OCI-LY7 (cell line): ENCODE results near the gene TPRN. TPM values are rescaled to one million over a fixed set of nuclear protein-coding genes. Genes with fewer than 3 reads are reported as not detected.

Experiments
- BruUV-seq: library from RNA; stranded (reverse); fragments of 400-500 nt; replicated peaks from 2 replicates; lab custom pipeline; 2021; lab: Mats Ljungman, UMichigan
- CTCF ChIA-PET: fragments of 300-600 bp; sonication (Branson Sonifier 250); formaldehyde crosslinking; loops from one replicate; lab custom pipeline; 2022; ENCODE audit warnings: antibody characterized with exemption; ENCODE audit not compliant: unreplicated experiment; lab: Charles Lee
- POLR2A ChIA-PET: fragments of 300-600 bp; sonication (Branson Sonifier 250); formaldehyde crosslinking; loops from one replicate; lab custom pipeline; 2022; ENCODE audit warnings: antibody characterized with exemption; lab: Charles Lee
- DNase-seq: peaks from one replicate; pipeline ENCODE4 v3.0.0-alpha.2; 2015; ENCODE audit warnings: low spot score
- H2AFZ ChIP-seq: fragments of 200-600 bp; sonication (generic), shearing (Covaris generic); 2 replicates; pipeline ENCODE4 v1.6.1; 2014; ENCODE audit warnings: mild to moderate bottlenecking, antibody characterized with exemption, low read length, moderate library complexity
- H3K27ac ChIP-seq: fragments of 200-600 bp; sonication (generic); 2 replicates; pipeline ENCODE4 v1.5.1; 2014; ENCODE audit warnings: mixed run types, low read depth, mild to moderate bottlenecking, moderate library complexity, low read length, inconsistent platforms; ENCODE audit not compliant: poor library complexity, severe bottlenecking
- H3K36me3 ChIP-seq: fragments of 200-600 bp; sonication (generic); 2 replicates; pipeline ENCODE4 v1.6.1; 2014; ENCODE audit warnings: mild to moderate bottlenecking, antibody characterized with exemption, low read length, moderate library complexity, mixed read lengths; ENCODE audit not compliant: insufficient read depth
- H3K4me1 ChIP-seq: fragments of 200-600 bp; sonication (generic); 2 replicates; pipeline ENCODE4 v1.5.1; 2014; ENCODE audit warnings: mild to moderate bottlenecking, low read length; ENCODE audit not compliant: insufficient read depth, poor library complexity, severe bottlenecking
- H3K4me2 ChIP-seq: fragments of 200-600 bp; sonication (generic); 2 replicates; pipeline ENCODE4 v1.6.1; 2014; ENCODE audit warnings: mild to moderate bottlenecking, low read length
- H3K4me3 ChIP-seq: fragments of 200-600 bp; sonication (generic); 2 replicates; pipeline ENCODE4 v1.5.1; 2014; ENCODE audit warnings: mild to moderate bottlenecking, low read depth, low read length; ENCODE audit not compliant: poor library complexity, severe bottlenecking
- H3K79me2 ChIP-seq: fragments of 200-600 bp; sonication (generic); 2 replicates; pipeline ENCODE4 v1.6.1; 2016; ENCODE audit warnings: low read depth, mild to moderate bottlenecking, low read length, moderate library complexity, mixed read lengths; ENCODE audit not compliant: insufficient read depth
- H3K9me2 ChIP-seq: fragments of 200-600 bp; sonication (generic); 2 replicates; pipeline ENCODE4 v1.6.1; 2016; ENCODE audit warnings: mild to moderate bottlenecking, low read length, mixed read lengths; ENCODE audit not compliant: insufficient read depth
- H3K9me3 ChIP-seq: fragments of 200-600 bp; sonication (generic); 2 replicates; pipeline ENCODE4 v1.6.1; 2014; ENCODE audit warnings: mild to moderate bottlenecking, mixed run types, low read length, mixed read lengths
- H4K20me1 ChIP-seq: fragments of 200-600 bp; sonication (generic); 2 replicates; pipeline ENCODE4 v1.6.1; 2014; ENCODE audit warnings: mild to moderate bottlenecking, antibody characterized with exemption, low read length, moderate library complexity, mixed read lengths; ENCODE audit not compliant: insufficient read depth
- CTCF ChIP-seq: fragments of 200-600 bp; sonication (generic); conservative IDR thresholded peaks from 2 replicates; pipeline ENCODE4 v1.5.1; 2014; ENCODE audit warnings: mild to moderate bottlenecking, antibody characterized with exemption, low read length, moderate library complexity, mixed read lengths
- EZH2phosphoT487 ChIP-seq: fragments of 200-600 bp; sonication (generic); IDR thresholded peaks from 2 replicates; pipeline ENCODE4 v1.6.1; 2018; ENCODE audit warnings: low read depth, borderline replicate concordance, mild to moderate bottlenecking, mixed run types, antibody characterized with exemption, low read length, moderate library complexity, mixed read lengths
- intact Hi-C: fragments of 100-400 bp; cut with micrococcal nuclease; formaldehyde crosslinking; loops from one replicate; pipeline ENCODE4 v1.10.0; 2022; ENCODE audit not compliant: unreplicated experiment
- total RNA-seq, 2 experiments: library from RNA; depleted of rRNA in 1 of 2; stranded (reverse); fragments of >200 nt in 1 of 2; shearing (Covaris generic) in 1 of 2; gene quantifications; 2 replicates each; pipeline ENCODE4 v1.2.3, GENCODE V29; 2014 to 2022

TPRN gene
- total RNA-seq, 2 experiments from 2014 or later: 9.0 to 15.9 TPM

- CTCF ChIA-PET: no interaction called here
- BruUV-seq: no TSS peak
- no peak overlapping the region for H2AFZ ChIP-seq
- peak; percentile 24 for DNase-seq
- H3K36me3 ChIP-seq: no peaks in the 10 kb centered on the region
- H3K4me3 ChIP-seq: no peak overlapping the region
- no peaks in the 10 kb centered on the region for H3K9me3 ChIP-seq
- H3K4me1 ChIP-seq: peaks cover 27% of the 10 kb centered on the region
- no peak overlapping the region for H3K27ac ChIP-seq
- intact Hi-C loops: no loop called here
- no peak for TF ChIP-seq EZH2phosphoT487
- TF ChIP-seq CTCF: no peak
- H3K79me2 ChIP-seq: no peaks in the 10 kb centered on the region
- H3K9me2 ChIP-seq: no peaks in the 10 kb centered on the region
- POLR2A ChIA-PET: no interaction called here
- H4K20me1 ChIP-seq: no peaks in the 10 kb centered on the region
- H3K4me2 ChIP-seq: no peak overlapping the region
Measured at GRCh38 chr9:137161558-137162486, 38.7 kb downstream of the TPRN start.

GRCh38 chr9:137160716-137161557, 39.6 kb downstream of the TPRN start:
- no TSS peak for BruUV-seq

More at GRCh38 chr9:137160716-137161557, 39.6 kb downstream of the TPRN start:
- TF ChIP-seq EZH2phosphoT487 (no peak), CTCF (no peak)
- DNase-seq: no peak
- Histone ChIP-seq H3K4me3 (no peak overlapping the region), H3K79me2 (no peaks in the 10 kb centered on the region), H3K4me2 (no peak overlapping the region), H3K4me1 (peaks cover 30% of the 10 kb centered on the region), H4K20me1 (no peaks in the 10 kb centered on the region), H3K9me2 (no peaks in the 10 kb centered on the region), H2AFZ (no peak overlapping the region), H3K36me3 (no peaks in the 10 kb centered on the region), H3K9me3 (no peaks in the 10 kb centered on the region), H3K27ac (no peak overlapping the region)
- ChIA-PET CTCF (no interaction called here), POLR2A (interaction anchor here (0.6 to 0.7 kb wide), 2 partner anchors 63 to 174 kb away, joined by 3 read pairs; no protein-coding TSS in a partner anchor)
- intact Hi-C loops: no loop called here
